ENCODE measurements around the gene LUC7L3.
"Not testable (repeated sequence)": the region's sequence is repeated elsewhere in the genome, so short reads cannot be mapped to it uniquely, and the experiment has no call there.

Gene LUC7L3

DNA sequence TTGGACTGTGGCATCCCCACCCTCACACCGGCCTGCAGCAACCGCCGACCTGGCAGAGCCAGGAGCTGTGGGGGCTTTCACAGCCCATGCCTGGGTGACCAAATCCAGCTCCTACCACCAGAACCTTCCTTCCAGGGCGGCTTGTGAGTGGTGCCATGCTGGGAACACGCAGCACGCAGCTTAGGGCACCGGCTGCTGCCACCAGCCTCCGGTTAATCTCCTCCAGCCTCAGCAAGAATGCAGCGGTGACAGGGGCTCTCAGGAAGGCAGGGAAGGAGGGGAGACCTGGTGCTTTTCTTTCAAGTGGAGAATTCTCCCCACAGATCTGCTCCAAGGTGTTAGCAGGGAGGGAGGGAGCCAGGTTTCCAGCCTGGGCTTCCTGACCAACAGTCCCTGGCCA lies 80.2 kb downstream of the LUC7L3 start:
- Histone ChIP-seq H3K27me3 (replicated peaks; ENCODE audit: control insufficient read depth, insufficient read depth, low read length, poor library complexity, severe bottlenecking) (no peaks in the 10 kb centered on the region), H3K27ac (ENCODE audit: insufficient read depth, low read length, poor library complexity, severe bottlenecking) (no peak overlapping the region), H3K36me3 (ENCODE audit: control insufficient read depth, insufficient read depth, low read length) (no peaks in the 10 kb centered on the region), H3K4me3 (ENCODE audit: insufficient read depth, low read depth, low read length, poor library complexity, severe bottlenecking) (no peak overlapping the region), H3K9me3 (ENCODE audit: control insufficient read depth, low read length) (no peaks in the 10 kb centered on the region), H3K4me1 (ENCODE audit: control insufficient read depth, insufficient read depth, low read length, poor library complexity, severe bottlenecking) (no peaks in the 10 kb centered on the region)
- DNase-seq = no peak

DNA sequence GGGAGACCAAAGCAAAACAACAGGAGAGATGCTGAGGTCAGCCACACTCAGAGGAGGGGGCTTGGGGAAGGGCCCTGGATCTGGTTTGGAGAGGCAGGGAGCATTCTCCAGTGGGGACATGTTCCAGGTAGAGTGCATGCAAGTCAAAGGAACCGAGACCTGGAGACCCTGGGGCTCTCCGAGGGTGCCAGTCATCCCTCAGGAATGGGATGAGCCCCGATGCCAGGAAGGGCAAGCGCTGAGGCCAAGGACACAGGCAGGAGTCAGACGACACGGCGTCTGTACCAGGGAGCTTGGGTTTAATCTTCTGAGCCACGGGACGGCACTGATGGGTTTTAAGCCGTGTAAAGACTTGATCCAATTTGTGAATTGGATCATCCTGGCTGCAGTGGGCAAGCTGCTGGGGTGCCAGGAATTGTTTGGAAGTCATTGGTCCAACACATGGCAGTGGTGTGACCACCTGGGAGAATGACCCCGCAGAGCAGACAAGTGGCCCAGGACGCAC lies 80.8 kb downstream of the LUC7L3 start:
- H3K27me3 ChIP-seq (replicated peaks; ENCODE audit: control insufficient read depth, insufficient read depth, low read length, poor library complexity, severe bottlenecking) = no peaks in the 10 kb centered on the region
- no peaks in the 10 kb centered on the region for H3K4me1 ChIP-seq (ENCODE audit: control insufficient read depth, insufficient read depth, low read length, poor library complexity, severe bottlenecking)
- H3K9me3 ChIP-seq (ENCODE audit: control insufficient read depth, low read length) = no peaks in the 10 kb centered on the region
- no peak overlapping the region for H3K27ac ChIP-seq (ENCODE audit: insufficient read depth, low read length, poor library complexity, severe bottlenecking)
- no peak overlapping the region for H3K4me3 ChIP-seq (ENCODE audit: insufficient read depth, low read depth, low read length, poor library complexity, severe bottlenecking)
- H3K36me3 ChIP-seq (ENCODE audit: control insufficient read depth, insufficient read depth, low read length) = no peaks in the 10 kb centered on the region
- no peak for DNase-seq

DNA sequence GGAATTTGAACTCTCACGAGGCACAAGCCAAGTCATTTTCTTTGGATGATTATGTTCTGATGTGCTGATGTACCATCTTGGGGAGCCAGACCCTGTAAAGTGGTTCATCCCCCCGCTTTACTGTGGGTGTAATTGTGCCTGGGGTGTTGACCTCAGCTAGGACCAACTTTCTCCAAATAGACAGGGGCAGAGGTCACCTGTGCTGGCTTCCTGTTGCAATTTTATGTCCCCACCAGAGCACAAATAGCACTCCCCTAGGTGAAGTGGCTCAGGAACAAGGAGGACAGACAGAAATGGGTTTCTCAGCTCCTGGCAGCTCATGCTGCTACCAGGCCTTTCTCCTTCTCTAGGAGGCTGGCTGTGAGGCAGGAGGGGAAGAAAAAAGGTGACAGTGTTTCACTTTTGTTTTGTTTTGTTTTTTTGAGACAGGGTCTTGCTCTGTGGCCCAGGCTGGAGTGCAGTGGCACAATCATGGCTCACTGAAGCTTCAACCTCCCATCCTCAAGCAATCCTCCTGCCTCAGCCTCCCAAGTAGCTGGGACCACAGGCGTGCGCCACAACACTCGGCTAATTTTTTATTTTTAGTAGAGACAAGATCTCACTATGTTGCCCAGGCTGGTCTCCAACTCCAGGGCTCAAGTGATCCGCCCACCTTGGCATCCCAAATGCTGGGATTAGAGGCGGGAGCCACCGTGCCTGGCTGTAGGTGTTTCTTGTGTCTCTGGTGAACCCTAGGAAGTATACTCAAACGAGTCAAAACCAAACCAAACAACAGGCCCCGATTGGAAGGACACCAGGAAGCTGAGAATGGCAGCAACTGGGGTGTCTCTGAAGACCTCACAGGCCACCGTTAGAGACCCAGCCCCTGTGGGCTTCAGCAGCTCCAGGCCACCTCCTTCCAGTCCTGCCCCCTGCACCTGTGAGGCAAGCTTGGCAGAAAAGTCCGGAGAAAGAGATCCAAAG lies 83.5 kb downstream of the LUC7L3 start:
- no peak overlapping the region for H3K27ac ChIP-seq (ENCODE audit: insufficient read depth, low read length, poor library complexity, severe bottlenecking)
- H3K9me3 ChIP-seq (ENCODE audit: control insufficient read depth, low read length) = no peaks in the 10 kb centered on the region
- no peaks in the 10 kb centered on the region for H3K36me3 ChIP-seq (ENCODE audit: control insufficient read depth, insufficient read depth, low read length)
- H3K4me1 ChIP-seq (ENCODE audit: control insufficient read depth, insufficient read depth, low read length, poor library complexity, severe bottlenecking) = no peaks in the 10 kb centered on the region
- no peak for DNase-seq
- H3K27me3 ChIP-seq (replicated peaks; ENCODE audit: control insufficient read depth, insufficient read depth, low read length, poor library complexity, severe bottlenecking) = no peaks in the 10 kb centered on the region
- no peak overlapping the region for H3K4me3 ChIP-seq (ENCODE audit: insufficient read depth, low read depth, low read length, poor library complexity, severe bottlenecking)

DNA sequence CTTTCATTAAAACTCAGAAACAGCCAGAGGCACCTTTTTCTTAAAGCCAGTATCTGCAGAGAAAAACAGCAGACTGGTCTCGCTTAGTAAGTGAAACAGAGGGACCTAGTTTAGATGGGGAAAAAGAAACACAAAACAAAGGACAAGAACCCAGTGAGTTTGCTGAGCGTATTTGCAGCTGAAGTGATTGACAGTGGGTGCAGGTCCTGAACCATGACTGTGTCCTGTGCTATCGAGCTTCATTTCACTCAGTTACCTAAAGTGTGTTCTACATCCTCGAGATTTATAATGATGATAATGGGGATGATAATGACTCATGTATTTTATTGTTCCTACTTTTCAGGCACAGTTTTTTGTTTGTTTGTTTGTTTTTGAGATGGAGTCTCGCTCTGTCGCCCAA lies 84.3 kb downstream of the LUC7L3 start:
- H3K27me3 ChIP-seq (replicated peaks; ENCODE audit: control insufficient read depth, insufficient read depth, low read length, poor library complexity, severe bottlenecking) = no peaks in the 10 kb centered on the region
- H3K4me1 ChIP-seq (ENCODE audit: control insufficient read depth, insufficient read depth, low read length, poor library complexity, severe bottlenecking) = no peaks in the 10 kb centered on the region
- H3K9me3 ChIP-seq (ENCODE audit: control insufficient read depth, low read length) = no peaks in the 10 kb centered on the region
- no peak overlapping the region for H3K4me3 ChIP-seq (ENCODE audit: insufficient read depth, low read depth, low read length, poor library complexity, severe bottlenecking)
- no peak overlapping the region for H3K27ac ChIP-seq (ENCODE audit: insufficient read depth, low read length, poor library complexity, severe bottlenecking)
- DNase-seq = no peak
- H3K36me3 ChIP-seq (ENCODE audit: control insufficient read depth, insufficient read depth, low read length) = no peaks in the 10 kb centered on the region

DNA sequence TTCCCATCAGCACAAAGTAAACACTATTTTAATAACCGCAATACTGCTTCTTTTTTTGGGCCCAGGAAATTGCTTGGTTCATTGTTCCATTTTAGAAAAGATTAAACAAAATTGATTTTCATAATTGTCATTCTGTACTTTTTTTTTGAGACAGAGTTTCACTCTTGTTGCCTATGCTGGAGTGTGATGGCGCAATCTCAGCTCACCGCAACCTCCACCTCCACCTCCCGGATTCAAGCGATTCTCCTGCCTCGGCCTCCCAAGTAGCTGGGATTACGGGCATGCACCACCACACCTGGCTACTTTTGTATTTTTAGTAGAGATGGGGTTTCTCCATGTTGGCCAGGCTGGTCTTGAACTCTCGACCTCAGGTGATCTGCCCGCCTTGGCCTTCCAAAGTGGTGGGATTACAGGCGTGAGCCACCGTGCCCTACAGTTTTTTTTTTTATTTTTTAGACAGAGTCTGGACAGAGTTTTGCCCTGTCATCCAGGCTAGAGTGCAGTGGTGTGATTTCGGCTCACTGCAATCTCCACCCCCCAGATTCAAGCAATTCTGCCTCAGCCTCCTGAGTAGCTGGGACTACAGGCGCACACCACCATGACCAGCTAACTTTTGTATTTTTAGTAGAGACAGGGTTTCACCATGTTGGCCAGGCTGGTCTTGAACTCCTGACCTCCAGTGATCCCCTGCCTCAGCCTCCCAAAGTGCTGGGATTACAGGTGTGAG lies 85.5 kb downstream of the LUC7L3 start:
- H3K4me1 ChIP-seq (ENCODE audit: control insufficient read depth, insufficient read depth, low read length, poor library complexity, severe bottlenecking); H3K36me3 ChIP-seq (ENCODE audit: control insufficient read depth, insufficient read depth, low read length); H3K27me3 ChIP-seq (replicated peaks; ENCODE audit: control insufficient read depth, insufficient read depth, low read length, poor library complexity, severe bottlenecking); DNase-seq; H3K4me3 ChIP-seq (ENCODE audit: insufficient read depth, low read depth, low read length, poor library complexity, severe bottlenecking); H3K9me3 ChIP-seq (ENCODE audit: control insufficient read depth, low read length); H3K27ac ChIP-seq (ENCODE audit: insufficient read depth, low read length, poor library complexity, severe bottlenecking): not testable (repeated sequence)

DNA sequence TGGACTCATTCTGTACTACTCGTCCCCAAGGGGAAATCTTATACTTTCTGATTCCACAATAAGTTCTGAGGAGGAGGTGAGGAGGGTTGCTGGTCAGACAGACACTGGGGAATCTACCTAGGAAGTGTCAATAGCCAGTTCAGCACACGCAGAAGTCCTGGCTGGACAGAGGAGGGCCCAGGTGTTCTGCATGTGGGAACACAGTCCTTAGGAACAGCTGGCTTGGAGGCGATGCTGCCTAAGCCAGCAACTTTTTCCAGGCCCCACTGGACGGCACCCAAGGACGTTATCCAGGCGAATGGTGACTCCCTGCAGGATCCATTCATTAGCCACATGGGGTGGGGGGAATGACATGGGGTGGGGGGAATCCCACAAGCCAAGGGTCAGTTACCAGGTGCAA lies 86.1 kb downstream of the LUC7L3 start:
- Histone ChIP-seq H3K27me3 (replicated peaks; ENCODE audit: control insufficient read depth, insufficient read depth, low read length, poor library complexity, severe bottlenecking) (no peaks in the 10 kb centered on the region), H3K4me3 (ENCODE audit: insufficient read depth, low read depth, low read length, poor library complexity, severe bottlenecking) (no peak overlapping the region), H3K36me3 (ENCODE audit: control insufficient read depth, insufficient read depth, low read length) (no peaks in the 10 kb centered on the region), H3K27ac (ENCODE audit: insufficient read depth, low read length, poor library complexity, severe bottlenecking) (no peak overlapping the region), H3K9me3 (ENCODE audit: control insufficient read depth, low read length) (no peaks in the 10 kb centered on the region), H3K4me1 (ENCODE audit: control insufficient read depth, insufficient read depth, low read length, poor library complexity, severe bottlenecking) (no peaks in the 10 kb centered on the region)
- no peak for DNase-seq

Data from effector memory CD4-positive, alpha-beta T cell (primary cell).